NCI-H2107 treated with DMSO at 0.1 percent for 48 hours (cell line): Measurements from ENCODE around the gene VGLL4.
"Not testable (repeated sequence)": the region's sequence is repeated elsewhere in the genome, so short reads cannot be mapped to it uniquely, and the experiment has no call there.

Source experiments
- DNase-seq: peaks from one replicate; lab custom pipeline; 2025; ENCODE audit not compliant: unreplicated experiment; lab: John Stamatoyannopoulos, UW

Gene VGLL4

DNA sequence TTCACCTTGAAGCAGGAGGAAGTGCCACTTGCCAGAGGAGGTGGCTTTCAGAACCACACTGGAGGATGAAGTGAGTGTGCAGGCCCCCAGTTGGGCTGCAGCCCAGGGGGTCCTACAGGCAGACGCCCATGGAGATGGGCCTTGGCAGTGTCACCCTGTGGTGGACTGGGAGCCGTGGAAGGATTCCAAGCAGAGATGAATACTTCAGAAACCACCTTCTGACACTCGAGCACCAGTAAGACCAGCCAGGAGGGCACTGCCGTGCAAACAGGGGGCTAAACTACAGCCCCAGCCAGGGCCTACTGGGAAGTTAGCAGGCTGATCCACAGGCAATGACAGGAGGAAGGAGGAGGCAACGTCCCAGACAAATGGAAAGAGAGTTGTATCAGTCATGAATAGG is 55.4 kb downstream of the VGLL4 start:
- no peak for DNase-seq

DNA sequence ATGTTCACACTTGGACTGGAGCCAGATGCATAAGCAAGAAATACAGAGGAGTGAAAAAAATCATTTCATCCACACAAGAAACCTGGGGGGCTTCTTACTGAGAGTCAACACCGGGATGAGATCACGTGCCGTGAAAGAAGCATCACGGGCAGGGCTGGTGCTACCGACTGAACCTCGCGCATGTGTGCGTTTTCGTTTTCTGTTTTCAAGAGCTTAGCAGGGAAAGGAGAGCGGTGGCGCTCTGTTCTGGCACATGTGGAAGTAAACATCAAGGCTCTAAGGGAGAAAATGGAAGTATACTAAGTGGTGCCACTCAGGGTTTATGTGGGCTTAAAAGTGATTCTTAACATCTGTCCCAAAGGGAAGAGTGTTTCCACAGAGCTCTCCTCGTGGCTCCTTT is 55.9 kb downstream of the VGLL4 start:
- DNase-seq = no peak

DNA sequence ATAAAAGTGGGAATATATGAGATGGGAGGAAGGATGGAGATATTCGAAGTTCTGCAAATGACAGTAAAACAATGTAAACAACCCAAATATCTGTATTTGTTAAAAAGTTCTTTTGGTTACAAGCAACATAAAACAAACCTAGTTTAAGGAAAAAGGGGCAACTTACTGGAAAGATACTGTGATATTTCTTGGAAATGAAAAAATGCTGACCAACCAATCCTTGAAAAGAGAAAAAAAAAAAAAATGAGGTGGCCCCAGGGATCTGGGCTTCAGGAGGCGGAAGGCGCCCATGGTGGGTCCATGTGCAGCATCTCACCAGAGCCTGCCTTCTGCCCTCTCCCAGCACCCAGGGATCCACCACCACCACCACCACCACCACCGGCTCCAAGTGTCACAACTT is 59.1 kb downstream of the VGLL4 start:
- no peak for DNase-seq

DNA sequence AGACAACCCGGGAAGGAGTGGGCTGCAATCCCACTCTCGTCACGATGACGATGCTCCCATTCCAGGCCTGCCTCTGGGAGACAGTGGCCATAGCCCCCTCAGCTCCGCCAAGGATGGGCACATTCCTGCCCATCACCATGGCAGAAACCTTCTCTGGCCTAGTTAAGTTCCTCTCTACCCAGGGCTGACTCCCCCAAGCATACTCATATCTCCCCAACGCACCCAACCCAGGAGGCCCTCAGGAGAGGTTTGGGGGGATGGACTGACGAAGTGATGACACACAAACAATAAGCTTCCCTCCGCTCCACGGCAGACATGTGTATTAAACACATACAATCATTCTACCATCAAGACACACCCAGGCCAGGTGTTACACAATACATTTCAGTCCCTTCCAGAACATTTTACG is 60.1 kb downstream of the VGLL4 start:
- DNase-seq = no peak

DNA sequence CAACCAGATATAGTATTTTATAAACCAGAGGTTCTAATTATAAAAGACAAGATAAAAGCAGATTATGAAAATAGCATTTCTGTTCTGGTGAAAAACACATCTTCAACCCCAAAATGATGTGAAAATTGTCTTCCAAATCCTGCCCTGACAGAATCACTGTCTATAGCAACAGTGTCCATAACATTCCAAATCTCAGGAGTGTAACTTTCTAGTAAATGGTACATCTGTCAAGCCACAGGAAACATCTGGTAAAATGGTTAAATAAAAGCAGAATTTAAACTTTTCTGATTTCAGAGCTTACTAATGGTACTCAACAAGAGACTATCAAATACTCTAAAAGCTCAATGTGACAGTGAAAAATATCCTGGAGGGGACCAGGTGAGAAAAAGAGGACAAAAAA is 60.5 kb downstream of the VGLL4 start:
- no peak for DNase-seq

DNA sequence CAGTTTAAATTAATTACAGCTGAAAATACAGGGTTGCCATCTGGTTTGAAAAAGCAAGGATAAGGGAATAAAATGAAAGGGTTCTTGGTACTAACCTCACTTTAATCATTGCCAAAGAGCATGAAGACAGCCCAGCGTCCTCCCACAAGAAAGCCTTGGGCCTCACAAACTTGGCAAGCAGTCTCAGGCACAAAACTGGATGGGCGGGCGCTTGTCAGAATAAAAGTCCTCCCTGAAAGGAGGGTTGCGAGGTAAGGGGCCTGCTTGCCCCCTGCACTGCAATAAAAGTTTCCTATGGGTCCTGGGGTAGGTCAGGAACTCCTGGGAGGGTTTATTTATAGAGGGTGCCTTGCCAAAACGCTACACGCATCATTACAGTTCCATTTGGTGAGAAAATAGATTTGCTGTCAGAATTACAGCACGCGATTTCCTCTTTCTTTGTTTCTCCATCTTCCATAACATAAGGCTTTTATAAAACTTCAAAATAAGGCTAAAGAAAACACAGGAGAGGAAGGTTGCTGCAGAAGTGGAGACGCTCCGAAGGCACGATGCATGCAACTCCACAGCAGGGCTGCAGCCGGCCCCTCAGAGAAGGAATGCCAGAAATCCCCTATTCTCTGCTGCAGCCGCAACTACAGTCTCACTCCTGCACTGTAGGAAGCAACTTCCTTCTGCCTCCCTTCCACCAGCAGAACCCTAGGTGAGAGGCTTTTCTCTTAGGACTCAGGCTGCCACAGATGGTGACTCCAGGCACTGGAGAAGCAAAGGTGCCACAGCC is 61.3 kb downstream of the VGLL4 start:
- DNase-seq = peak; percentile 5

DNA sequence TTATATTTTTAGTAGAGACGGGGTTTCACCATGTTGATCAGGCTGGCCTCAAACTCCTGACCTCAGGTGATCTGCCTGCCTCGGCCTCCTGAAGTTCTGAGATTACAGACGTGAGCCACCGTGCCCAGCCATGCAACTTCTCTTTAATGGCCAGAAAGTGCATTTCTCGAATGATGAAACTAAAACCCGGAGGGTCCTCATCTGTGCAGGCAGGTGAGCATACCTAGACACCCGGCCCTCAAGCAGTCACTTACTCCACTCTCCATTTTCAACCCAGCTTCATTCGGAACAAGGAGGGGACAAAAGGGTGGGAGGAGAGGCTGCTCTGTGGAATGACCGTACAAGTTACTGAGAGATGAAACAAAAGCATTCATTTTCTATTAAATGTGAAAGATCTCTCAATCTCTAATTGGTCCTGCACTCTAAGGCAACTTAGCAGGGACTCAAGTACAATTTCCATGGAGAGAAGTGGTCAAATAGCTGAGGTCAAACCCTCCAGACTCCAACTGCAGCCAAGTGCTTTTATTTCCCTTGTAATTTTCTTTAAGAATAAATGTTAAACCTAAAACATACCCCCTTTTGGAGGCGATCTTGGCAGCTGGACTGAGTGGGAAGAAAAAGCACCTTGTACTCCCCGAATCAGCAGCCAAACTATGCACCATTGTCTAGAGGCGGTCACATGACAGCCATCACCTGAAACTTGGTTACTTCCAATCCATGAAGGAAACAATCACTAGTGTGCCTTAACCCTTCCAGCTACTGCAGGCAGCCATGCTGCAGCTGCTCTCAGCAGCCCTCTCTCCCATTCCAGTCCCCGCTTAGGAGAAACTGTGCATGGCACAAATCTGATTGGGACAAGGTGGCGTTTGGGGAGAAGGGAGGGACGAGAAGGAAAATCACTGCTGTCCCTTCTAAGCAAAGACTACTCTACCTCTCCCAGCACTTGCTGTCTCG is 62.2 kb downstream of the VGLL4 start:
- no peak for DNase-seq

DNA sequence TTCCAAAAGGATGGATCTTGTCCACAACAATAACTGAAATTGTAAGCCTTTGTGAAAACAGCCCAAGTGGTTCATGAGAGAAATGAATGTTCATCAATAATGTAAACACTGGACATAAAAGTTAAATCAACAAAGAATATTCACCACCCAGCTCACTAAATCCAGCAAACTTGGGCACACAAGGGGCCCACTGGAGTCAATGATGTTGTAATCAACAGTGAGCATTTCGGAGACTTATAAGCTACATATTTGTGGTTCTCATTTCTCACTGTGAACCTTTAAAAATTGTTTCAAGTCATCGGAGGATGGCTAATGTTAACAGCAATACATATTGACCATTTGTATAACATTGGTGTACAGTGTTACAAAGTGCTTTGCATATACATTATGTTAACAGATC is 63.1 kb downstream of the VGLL4 start:
- DNase-seq = no peak

DNA sequence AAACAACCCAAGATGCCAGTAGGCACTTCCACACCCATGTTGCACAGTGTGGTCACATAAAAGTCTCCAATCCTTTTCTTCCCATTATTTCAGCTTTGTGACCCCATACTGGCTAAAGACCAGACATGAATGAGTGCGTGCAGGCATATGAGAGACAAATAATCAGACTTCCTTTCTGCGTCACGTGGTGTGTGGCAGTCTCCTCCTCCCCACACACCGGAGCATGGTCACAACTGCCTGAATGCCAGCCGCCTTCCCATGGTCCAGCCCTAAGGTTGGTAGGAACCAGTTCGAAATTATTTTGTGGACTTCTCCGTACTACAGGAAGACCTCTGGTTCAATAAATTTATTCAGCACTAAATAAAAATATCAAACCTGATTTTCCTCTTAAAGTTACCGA is 65.5 kb downstream of the VGLL4 start:
- no peak for DNase-seq

DNA sequence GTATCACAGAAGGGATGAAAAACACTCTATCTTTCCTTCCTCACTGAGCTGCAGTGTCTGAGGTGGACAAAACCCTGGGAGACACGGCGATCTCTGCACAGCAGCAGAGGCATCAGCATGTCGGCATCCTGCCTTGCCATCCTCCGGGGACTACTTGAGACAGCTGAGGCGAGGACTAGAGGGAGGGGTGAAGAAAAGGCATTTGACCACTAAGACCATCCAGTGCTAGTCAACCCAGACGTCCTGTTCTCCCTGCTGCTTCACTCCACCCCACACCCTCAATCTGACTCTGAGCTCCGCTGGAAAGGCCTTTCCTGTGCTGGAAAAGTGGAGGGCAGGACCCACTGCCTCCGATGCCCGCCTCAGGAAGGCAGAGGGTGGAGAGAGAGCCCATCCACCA is 67.3 kb downstream of the VGLL4 start:
- no peak for DNase-seq

DNA sequence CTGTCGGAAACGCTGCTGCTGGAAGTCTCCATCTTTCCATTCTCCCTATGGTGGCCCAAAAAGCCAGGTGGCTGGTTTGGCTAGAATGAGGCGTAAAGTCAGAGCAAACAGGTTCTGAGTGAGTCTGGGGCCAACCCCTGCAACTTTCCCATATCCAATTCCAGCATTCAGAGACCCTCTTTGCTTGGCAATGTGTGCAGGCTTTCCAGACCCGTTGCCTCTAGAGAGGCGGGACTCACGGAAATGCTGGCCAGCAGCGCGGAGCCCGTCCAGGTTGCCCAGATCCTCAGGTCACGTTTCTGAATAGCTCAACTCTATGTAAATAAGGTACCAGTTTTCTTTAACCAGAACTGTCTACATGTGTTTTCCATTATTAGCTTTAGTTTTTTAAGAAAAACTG is 68.0 kb downstream of the VGLL4 start:
- no peak for DNase-seq

DNA sequence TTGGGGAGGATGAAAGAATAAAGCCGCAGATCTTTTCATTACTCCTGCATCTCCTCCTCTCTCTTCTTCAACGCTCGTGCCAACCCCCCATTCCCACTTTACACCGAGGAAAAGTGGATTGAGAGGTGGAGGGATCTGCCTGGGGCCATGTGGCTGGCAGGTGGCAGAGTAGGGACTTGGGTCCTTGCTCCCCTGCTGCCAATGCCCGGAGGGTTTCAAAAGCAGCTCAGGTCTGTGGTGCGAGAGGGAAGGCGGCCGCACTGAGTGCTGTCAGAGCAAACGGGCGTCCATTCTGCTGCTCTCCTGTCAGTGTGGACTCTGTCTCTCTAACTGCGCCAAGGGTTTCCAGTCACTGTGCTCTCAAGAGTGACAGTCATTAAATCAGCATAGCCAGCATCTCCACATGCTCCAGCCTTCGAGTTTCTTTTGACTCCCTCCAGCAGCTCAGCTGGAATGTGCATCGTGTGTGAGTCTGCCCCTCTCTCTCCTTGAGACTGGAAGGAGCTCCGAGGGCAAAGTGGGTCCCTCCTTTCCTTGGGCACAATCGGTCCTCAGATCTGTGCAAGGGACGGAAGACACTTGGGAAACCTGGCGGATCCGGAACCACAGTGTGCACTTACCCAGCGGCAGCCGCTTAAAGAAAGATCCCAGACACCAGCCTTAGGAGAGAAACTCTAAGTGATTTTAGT is 68.6 kb downstream of the VGLL4 start:
- no peak for DNase-seq

DNA sequence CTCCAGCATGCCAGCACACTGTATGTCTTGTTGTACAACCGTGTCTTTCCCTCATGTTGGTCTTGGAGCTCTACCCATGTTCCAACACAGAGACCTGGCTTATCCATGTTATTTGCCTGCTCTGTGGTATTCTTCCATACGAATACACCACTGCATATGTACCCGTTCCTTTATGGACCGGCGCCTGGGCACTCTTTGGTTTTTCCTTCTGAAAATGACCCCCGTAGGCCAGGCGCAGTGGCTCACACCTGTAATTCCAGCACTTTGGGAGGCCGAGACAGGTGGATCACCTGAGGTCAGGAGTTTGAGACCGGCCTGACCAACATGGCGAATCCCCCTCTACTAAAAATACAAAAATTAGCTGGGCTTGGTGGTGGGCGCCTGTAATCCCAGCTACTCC is 71.1 kb downstream of the VGLL4 start:
- not testable (repeated sequence) for DNase-seq

DNA sequence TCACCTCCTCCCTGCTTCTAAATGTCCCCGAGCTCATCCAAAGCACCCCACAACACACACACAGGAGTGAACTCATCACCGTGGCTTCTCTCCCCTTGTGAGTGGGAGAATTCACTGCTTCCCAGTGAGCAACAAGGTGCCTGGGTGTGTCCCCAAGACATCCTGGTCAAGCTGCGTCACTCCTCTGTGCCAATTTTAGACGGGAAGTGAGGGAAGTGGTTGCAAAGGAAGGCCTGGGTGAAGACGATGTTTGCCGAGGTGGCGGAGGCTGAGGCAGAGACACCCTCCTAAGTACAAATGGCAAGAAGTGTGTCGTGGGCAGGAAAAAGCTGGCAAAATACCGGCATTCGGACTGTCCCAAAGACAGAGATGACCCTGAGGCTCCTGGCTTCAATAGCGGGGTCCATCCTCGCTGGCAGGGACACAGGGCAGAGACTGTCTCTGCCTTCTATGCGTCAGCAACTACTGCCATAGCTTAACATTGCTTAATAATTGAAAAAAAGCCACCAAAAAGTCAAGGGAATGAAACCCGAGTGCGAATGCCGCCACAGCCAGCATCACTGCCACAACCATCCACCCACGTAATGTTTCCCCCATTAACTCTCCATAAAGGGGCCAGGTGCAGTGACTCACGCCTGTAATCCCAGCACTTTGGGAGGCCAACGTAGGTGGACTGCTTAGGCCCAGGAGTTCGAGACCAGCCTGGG is 72.8 kb downstream of the VGLL4 start:
- DNase-seq = no peak

DNA sequence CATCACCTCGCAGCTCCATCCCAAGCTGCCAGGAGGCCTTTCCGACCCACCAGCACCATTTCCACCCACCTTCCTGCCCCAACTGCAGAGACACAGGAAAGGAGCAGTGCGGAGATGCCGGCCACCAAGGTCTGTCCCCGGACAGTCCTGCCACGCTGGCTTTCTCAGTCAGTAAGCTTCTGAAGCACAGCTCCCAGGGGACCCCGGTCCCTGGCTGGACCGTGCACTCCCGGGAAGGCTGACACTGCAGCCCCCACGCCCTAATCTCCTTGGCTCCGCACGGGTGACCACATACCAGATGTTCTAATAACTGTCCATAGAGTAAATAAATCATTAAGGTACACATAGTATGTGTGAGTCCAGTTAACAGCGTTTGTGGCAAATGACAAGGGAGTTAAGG is 73.5 kb downstream of the VGLL4 start:
- DNase-seq = no peak

DNA sequence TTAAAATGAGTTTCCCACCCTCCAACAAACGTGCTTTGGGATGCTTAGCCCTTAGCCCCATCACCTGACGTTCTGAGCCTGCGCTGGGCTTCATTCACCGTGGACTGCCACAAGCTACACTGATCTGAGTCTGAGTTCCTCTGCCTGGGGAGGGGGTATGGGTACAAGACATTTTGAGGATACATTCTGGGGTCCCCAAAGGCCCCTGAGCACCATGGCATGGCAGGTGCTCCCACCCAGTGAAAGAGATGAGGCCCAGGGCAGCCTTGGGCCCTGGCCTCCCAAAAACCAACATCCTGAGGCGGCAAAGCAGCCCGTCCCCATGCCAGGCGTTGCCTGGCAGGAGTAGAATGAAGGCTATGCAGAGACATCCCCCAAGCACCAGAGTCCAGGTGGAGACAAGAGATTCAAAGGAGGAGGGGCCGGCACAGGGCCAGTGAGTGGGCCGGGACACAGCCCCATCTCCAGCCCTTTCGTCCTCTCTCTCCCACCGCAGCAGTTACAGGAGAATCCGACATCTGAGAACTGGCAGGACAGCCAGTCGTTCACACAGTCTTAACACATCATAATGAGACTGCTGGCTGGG is 74.5 kb downstream of the VGLL4 start:
- DNase-seq = no peak

DNA sequence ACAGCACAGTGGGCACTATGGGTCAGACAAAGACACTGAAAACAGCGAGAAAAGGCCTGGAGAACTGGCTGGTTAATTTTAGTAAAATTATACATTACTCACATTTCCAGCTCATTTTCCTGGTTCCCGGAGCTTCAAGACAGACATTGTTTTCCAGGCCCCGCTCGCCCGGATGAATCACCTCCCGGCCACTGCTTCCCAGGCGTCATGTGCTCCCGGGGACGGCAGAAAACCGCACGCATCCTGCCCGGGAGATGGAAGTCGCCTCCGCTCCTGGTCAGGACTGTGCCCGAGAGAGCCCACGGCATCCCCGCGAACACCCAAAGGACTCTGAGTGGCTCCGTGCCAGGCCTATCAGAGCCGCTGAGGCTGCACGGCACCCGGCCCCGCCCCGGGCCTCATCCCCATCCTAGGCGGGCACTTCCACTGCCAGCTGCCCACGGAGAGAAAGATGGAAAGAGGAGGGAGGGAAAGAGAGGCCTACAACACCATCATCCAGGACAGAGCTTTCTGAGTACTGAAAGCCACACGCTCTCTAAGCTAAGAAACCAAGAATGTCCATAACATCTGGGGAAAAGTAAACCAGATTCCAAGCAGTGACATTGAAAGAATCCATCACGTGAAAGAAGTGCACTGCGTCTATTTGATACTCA is 75.1 kb downstream of the VGLL4 start:
- no peak for DNase-seq

DNA sequence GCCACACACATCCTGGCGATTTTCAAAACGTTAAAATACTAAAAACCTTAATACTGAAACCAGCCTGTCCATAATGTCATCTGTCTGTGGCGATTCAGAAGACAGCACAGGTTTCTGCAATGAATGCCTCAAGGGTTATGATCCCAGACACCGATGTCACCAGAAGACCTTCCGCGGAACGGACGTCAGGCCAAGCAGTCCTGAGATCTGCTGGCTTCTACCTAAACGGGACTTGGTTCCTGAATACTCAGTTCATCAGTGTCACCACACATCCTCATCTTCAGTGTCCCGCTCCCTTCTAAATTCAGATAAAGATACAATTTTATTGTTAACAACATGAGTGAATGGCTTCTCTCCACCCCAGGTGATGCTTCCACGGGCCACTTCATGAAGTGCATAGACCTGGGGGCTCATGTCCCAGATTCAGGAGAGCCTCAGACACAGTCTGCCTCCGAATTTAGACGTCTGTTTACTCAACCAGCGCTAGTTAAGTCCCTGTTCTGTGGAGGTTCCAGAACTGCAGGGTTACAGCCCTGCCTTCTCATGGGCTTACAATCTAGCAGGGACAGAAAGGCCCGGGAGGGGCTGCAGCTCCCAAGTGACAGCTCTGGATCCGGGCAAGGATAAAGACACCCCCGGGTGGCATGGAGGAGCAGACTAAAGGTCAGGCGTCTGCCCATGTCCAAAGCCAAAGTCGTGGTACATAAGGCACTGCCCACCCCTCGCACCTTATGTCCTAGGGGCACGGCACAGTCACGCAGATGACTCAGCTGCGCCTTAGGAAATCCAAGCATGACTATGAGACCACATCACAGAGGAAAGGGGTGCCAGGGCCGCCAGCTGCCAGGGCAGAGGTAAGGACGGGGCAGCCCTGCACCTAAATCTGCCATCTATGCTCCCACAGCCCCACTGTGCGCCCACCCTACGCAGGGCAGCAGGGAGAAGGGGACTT is 75.9 kb downstream of the VGLL4 start:
- no peak for DNase-seq

DNA sequence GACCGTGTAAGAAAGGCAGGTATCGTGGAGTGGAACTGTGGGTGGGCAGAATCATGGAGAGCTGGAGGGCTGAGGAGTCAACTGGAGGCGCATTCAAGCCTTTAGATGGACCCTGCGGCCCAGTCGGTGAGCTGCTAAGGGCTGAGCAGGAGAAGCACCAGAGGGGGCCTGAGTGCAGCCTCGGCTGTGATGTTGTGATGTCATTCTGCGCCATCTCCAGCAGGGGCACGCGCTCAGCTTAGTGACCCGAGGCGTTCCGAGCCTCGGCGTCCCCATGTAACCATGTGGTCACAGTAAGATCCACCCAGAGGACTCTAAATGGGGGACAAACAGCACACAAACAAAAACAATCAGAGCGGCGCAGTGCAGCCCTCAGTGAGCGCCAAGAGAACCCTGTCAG is 76.8 kb downstream of the VGLL4 start:
- DNase-seq = no peak
